Activated T-cell treated with anti-CD3 and anti-CD28 coated beads for 4 hours (primary cell): ENCODE results near the gene ANKRD55.
"Not testable (repeated sequence)": the region's sequence is repeated elsewhere in the genome, so short reads cannot be mapped to it uniquely, and the experiment has no call there.

Experiments
- DNase-seq: peaks from one replicate; pipeline ENCODE4 v3.0.0-alpha.2; 2020

Gene ANKRD55

DNA sequence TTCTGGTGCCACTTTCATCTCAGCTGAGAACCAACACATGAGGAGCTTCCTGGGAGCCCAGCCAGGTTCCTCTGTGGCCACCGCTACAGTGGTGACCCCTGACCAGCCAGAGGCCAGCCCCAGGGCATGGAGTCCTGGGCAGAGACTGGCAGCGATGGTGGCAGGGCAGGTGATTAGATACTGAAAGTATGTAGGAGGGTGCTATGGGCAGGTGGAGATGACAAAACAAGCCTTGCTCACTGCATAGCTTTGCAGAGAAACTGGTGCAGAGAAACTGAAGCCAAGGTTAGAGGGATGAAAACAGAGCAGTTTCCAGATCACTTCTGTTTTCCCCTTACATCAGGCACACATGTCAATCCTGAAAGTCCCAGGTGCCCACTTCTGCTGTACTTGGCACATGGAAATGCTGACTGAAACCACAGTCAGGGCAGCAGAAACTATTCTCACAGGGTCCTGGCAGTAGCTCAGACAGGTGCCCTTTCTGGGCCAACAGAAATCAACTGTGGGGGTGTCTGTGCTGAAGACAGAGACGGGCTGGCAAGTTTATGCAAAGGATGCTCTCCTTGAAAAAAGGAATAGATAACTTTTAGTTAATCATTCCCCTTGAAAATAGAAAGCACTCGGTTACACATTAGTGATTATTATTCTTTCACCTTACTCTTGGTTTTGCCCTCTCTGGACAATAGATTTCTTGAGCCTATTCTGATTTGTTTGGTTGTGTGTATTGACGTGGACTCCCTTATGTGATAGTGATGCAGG lies 90.3 kb downstream of the ANKRD55 start:
- no peak for DNase-seq

DNA sequence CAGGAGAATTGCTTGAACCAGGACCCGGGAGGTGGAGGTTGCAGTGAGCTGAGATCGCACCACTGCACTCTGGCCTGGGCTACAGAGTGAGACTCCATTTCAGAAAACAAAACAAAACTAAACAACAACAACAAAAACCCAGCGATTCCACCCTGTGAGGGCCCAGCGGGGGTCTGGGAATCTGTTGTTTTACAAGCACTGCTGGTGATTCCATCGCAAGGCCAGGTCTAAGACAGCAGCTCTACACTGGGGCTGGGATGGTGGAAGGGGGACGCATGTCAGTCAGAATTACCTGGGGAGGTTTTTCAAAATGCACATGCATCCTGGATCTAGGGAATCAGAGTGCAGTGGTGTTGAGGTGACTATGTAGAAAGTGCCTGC lies 90.9 kb downstream of the ANKRD55 start:
- DNase-seq = no peak

DNA sequence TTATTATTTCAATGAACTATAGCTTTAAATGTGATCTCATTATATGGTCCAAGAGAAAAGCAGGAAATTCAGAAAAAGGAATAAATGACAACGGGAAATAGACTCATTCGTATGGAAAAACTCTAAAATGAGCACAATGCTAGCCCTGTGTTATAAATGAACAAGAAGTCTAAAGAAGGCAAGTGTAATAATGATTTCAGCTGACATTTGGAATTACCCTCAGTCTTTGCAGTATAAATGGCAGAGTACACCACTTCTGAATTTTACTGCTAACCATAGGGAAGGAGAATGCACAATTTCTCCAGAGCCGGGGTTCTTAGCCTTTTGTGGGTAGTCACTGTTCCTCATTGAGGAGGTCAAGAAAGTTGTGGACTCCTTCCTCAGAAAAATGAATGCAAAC lies 93.1 kb downstream of the ANKRD55 start:
- DNase-seq = no peak

DNA sequence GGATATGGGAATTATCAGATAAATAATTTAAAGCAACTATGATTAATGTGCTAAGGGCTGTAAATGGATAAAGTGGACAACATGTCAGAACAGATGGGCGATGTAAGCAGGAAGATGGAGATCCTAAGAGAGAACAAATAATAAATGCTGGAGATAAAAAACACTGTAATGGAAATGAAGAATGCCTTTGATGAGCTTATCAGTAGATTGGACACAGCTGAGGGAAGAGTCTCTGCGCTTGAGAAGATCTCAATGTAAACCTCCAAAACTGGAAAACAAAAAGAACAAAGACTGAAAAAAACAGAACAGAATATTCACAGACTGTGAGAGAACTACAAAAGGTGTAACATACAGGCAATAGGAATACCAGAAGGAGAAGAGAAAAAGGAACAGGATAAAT lies 102.5 kb downstream of the ANKRD55 start:
- DNase-seq = no peak

DNA sequence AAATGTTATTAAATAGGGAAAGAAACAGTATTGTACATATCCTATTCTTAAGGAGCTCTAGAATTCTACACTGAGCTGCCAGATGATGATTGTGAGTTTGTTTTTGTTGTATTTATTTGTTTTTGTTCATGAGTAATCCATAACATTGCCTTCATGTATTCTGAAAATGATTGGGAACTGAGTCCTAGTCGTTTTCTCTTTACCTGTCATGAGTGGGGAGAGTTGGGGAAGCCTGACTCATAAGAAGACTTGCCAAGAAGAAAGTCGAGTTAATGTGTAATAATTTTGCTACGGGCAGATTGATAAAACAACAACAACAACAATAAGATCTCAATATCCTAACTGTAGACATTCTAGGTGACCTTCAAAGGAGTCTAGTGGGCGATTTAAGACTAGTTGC lies 103.8 kb downstream of the ANKRD55 start:
- DNase-seq = no peak

DNA sequence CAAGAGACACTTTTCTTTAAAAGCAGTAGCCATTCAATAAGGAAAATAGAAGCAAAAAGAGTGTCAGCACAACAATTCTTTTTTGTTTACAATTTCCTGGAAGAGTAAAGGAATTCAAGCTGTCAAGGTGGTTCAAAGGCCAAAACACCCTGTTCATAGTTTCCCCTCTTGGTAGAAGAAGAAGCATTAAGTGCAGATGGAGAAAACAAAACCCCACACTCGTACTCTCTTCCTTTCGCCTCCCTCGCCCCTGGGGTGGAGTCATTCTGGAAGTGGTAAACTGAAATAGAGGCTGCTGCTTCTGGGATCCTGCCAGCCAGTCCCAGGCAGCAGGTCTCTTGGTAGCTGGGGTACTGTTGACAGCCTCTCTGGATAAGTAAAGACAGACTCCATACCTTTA lies 105.0 kb downstream of the ANKRD55 start:
- DNase-seq = no peak

DNA sequence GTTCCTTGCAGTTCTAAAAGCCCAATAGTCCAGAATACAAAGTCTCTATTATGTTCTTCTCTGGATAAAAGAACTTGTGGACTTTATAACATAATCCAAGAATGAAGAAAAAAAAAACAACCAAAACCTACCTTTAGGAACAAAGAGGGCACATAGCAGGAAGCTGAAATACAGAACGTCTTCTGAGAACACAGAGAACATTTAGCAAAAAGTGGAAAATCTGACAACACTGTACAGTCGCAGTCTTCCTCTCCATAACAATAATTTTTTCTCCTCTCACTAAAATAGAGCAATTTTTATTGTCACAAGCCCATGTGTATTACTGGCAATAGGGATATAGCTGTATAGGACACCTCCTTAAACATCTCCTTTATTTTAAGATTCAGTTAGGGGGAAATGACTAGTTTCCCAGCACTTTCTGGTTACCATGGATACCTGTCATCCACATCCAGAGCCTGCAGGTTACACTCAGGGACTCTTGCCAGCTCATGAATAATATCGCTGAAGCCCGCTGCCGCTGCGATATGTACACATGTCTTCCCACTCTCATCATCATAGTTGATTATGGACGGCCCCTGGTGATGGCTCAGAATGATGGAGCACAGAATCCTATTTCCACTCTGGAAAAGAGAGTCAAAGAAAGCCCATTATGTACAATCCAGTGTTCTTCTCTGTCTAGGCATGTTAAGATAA lies 106.5 kb downstream of the ANKRD55 start:
- no peak for DNase-seq

DNA sequence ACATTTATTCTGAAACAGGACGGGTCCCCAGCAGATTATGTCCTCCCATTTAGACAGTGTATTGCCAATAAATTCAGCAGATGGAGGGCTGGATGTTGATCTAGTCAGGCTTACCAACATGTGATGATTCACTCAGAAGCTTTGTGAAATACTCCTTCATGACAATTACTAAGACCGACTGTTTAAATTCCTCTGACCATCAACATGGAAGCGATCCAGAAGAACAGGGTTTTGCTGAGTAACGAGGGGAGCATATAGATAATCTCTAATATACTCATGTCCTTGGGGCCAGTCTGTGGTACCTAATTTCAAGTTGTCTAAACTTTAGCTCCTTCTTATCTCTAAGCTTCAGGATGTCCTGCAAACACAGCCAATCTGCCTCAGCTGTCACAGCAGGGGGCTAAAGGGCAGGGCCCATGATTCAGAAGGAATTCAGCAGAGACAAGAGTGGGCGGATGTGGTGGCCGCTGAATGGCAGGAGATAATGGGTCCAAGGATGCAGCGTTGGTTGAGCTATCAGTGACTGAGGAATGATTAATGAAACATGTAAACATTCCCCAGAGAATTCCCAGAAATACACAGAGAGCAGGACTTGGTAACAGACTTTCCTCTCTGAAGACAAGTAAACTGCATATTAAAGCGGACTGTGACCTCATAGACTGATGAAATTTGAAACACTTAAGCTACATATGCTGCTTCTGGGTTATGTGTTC lies 109.4 kb downstream of the ANKRD55 start:
- no peak for DNase-seq

DNA sequence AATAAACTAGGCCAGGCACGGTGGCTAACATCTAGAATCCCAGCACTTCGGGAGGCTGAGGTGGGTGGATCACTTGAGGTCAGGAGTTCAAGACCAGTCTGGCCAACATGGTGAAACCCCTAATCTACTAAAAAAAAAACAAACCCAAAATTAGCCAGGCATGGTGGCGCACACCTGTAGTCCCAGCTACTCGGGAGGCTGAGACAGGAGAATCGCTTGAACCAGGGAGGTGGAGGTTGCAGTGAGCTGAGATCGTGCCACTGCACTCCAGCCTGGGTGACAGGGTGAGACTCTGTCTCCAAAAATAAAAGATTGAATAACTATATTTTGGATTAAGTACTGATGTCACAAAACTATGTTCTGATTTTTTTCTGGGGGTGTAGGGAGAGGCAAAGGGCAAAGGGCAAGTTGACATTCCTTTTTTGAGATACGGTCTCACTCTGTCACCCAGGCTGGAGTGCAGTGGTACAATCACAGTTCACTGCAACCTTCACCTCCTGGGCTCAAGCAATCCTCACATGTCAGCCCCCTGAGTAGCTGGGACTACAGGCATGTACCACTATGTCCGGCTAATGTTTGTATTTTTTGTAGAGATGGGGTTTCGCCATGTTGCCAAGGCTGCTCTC lies 110.7 kb downstream of the ANKRD55 start:
- DNase-seq = not testable (repeated sequence)

DNA sequence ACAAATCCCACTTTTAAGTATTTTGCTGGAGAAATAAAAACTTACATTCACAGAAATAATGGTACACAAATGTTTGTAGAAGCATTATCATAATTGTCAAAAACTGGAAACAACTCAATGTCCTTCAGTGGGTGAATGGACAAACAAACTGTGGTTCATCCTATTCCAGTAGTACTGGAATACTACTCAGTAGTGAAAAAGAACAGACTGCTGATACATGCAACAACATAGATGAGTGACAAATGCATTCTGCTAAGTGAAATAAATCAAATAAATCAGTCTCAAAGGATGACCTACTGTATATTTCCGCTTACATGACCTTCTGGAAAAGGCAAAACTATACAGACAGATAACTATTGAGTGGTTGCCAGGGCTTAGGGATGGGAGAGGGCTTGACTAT lies 114.1 kb downstream of the ANKRD55 start:
- no peak for DNase-seq

DNA sequence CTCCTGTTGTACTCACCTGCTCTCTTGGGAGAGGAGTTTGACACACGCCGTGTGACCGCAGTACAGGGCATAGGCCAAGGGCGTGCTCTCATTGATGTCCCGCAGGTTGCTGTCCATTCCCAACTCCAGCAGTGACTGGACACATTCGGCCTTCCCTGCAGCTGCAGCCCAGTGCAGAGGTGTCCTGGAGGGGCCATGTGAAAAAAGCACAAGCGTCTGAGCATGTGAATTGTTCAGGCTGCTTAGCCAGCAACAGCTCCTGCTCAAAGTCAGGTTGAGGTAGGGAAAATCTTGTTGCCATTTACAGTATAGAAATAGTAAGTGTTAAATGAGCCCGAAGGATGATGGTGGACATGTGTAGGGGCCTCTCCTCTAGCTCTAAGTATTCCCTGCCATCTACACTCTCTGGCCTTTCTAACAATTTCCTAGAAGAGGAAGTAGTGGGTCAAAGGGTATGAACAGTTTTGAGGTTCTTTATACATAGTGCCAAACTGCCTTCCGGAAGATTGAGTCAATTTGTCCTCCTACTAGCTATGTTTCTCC lies 116.5 kb downstream of the ANKRD55 start:
- no peak for DNase-seq

DNA sequence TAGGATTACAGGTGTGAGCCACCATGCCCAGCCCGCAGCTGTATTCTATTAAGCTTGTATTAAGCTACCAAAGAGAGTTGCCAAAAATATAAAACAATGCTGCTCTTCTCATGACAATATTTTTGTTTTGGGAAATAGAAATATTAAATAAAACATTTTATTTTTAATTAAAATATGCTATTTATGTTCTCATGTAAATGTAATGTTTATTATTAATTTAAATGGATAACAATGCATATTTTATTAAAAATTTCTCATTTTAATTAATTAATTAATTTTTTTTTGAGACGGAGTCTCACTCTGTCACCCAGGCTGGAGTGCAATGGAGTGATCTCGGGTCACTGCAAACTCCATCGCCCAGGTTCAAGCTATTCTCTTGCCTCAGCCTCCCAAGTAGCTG lies 117.5 kb downstream of the ANKRD55 start:
- DNase-seq = no peak

DNA sequence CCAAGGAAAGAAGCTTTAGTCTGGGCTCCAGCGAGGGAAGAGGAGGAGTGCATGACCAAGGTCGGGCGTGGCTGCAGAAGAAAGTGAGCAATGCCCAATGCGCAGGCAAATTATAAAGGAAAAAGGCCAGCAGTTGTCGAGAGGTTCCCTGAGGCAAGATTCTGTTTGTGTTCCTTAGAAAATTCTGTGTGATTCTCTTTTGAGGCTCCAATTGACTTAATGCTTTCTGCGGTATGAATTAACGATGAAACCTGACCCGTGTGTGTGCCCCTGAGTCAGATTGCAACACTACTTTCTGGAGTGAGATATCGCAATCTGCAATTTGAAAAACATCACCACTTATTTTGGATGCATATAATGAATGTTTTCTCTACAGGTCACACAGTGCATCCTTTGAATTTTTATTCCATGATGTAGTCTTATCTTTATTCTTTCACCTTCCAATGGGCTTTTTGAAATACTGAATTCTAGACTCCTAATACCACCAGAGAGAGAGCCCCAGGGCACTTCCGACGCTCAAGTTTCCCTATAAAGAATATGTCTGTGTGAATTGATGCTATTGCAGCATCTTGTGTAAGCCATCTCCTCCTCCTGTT lies 120.5 kb downstream of the ANKRD55 start:
- no peak for DNase-seq

DNA sequence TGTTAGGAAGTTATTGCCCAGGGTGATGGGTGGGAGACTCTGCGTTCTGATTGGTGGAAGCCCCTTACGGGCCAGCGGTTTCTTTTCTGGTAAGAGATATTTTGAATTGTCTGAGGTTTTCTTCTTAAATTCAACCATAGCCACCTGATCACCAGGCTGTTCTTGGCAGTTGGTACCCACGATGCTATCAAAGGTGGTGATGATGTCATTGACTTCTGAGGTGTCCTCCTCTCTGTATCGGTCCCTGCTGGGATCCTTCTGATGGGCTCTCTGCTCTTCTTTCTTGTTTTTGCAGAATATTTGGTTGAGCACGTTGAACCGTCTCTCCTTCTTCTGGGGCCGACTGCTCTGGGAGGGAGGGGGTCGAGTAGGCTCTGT lies 121.7 kb downstream of the ANKRD55 start:
- DNase-seq = no peak

DNA sequence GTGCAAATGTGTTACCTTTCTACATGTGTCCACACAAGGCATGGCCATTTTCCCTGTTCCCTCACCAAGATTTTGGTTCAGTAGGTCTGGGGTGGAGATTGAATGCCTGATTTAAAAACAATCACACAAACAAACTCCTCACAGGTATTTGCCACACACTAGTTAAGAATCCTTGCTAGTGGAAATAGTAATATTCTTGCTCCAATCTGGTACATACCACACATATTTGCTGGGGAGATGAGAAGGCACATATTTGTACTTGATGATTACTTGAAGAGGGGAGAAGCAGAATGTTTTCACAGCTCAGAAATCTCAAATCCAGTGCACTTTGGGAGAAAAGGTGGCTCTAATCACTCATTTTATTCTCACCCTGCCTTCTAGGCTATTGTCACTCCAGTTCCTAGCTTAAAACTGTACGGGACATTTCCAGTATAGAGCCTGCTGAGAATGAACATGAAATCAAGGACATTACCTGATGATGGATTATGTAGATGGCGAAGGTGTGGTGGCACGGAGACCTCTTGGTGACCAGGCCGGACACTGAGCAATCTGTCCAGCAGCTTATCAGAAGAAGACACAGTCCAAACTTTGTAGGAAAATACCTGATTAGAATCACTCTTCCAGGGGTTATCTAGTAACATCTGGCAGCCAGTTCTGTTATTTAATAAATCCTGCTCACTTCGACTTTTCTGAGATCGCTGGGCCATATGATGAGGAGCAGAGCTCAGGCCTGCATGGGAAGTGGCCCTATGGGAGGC lies 122.3 kb downstream of the ANKRD55 start:
- DNase-seq = no peak

DNA sequence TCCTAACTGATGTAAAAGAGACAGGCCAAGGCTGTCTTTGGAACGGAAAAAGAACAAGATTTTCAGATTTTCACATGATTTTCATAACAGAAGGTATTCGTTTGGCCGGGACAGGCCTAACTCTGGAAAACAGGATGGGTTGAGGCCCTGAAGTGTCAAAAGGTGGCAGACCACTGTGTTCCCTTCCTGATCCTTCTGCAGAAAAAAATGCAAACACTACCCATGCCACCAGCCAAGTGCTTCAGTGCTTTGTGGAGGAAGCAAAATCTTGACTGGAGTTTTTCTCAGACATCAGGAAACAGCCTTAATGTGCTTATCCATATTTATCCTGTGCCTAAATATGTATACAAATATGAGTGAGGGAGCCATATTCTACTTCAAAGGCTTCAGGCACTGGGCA lies 124.9 kb downstream of the ANKRD55 start:
- DNase-seq = no peak

DNA sequence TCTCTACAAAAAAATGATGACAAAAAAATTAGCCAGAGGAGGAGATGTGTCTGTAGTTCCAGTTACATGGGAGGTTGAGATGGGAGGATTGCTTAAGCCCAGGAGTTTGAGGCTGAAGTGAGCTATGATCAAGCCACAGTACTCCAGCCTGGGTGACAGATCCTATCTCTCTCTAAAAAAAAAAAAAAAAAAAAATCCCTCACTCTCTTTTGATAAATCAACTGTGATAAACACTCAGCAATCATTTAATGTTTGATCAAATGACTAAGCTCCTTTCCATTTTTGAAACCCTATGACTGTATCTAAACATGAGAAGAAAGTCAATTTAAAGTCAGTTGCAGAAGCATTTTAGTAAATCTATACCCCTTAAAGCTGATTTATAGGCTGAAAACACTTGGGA lies 126.3 kb downstream of the ANKRD55 start:
- no peak for DNase-seq

DNA sequence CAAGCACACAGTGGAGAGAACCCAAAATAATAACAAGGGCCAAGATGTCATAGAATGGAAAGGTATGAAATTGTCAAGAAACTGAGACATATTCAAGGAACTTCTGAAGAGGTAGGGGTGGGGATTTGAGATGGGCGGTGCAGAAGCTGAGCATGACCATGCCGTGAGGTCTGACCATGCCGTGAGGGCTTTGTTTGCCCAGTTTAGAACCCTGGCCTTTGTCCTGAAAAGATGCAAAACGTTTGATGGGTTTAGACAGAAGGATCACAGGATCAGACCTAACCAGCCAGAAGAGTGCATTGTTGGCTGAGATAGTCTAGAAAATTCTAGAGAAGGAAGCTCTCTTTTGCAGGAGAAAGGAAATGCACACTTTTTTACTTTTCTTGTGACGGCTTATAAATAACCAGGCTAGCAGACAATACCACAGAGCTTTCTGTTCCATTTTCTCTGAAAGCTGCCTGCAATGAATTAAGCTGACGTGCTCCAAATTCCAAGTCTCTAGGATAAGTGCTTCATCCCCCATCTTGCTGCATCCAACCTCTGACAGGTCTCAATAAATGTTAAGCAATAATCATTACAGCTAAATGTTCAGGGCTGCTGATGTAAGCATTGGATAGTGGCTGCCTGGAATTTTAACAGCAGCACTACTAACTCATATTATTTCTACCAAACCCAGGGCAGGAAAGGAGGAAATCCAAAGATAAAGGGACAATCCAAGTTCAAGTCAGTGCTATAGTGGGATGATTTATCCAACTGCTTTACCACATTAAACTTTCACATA lies 127.4 kb downstream of the ANKRD55 start:
- no peak for DNase-seq

DNA sequence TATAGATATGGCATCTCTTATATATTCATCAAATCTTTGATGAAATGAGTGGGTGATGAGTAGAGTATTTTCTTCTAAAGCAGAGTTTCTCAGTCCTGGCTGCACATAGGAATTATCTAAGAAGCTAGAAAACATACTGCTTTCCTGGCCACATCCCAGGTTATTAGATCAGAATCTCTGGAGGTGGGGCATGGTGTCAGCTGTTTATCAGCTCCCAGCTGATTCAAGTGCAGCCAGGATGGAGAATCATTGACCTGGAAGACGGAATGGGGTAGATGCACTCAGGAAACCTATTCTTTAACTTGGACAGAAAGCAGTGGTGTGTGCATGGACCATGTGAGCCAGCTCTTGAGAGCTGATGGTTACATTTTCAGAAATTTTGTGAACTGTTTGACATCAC lies 130.2 kb downstream of the ANKRD55 start:
- no peak for DNase-seq

DNA sequence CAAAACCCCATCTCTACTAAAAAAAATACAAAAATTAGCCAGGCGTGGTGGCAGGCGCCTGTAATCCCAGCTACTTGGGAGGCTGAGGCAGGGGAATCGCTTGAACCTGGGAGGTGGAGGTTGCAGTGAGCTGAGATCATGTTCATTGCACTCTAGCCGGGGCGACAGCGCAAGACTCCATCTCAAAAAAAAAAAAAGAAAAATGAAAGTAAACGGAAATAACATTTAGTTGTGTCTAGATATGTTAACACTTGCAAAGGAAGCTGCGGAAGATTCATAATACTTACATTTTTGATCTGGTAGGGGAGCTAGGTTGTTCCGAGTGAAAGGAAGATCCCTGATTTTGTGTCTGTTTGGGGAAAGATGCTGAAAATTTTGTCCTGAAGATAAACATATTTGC lies 130.9 kb downstream of the ANKRD55 start:
- DNase-seq = not testable (repeated sequence)

DNA sequence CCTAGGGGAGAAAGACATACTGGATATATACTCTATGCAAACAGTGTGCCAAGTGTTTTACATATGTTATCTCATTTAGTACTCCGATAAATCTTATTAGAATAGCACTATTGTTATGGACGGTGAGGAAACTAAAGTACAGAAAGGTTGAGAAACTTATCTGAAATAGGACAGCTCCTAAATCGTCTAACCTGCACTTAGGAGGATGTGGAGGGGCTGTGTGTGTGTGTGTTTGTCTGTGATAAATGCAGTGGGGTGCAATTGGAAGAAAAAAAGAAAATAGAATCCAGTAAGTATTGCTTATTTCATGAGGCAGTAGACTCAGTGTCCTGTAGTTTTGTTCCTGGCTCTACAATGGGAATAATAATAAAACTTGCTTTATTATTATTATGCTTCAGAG lies 131.9 kb downstream of the ANKRD55 start:
- DNase-seq = no peak
